GM19324 (cell line): Measurements from ENCODE around the gene AGMO.

Source experiments
- ATAC-seq: cut with Tn5 transposase; IDR thresholded peaks from one replicate; pipeline ENCODE4 v1.9.1; 2021; ENCODE audit warnings: mild to moderate bottlenecking, moderate library complexity; ENCODE audit not compliant: unreplicated experiment, low FRiP score

The AGMO gene

DNA sequence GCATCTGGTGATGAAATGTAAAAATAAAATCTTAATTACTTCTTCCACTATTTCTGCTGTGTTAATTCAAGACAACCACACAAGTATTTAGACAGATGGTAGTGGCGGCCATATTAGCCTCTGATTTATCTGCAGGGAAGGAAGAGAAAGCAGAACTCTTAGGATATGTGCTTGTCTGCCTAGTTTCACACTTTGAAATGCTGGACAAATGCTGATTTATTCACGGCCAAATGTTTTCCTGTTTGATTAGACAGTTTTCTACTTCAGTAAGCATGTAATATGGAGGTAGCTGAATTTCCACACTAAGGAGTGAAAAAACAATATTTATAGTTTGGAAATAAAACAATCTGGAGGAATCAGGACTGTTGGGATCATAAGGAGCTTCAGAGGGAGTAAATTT, 158.1 kb downstream of the AGMO start:
- no peak for ATAC-seq

DNA sequence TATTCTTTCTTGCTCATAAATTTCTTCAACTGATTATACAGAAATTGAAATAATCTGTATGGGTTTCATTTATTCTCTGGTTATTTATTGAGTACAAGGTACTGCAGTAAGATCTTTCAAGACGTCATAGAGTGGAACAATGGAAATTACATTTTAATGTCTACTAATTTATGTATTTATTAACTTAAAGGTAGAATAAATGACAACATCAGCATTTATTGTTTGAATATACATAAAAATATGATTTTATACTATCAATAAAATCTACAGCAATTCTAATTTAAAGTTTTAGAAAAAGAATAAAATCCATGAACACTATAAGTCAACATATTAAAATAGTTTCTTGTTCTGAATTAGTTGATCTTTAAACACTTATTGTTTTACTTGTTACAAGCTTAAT, 158.5 kb downstream of the AGMO start:
- no peak for ATAC-seq

GRCh38 chr7:15402436-15403136, 159.2 kb downstream of the AGMO start:
- ATAC-seq = no peak

GRCh38 chr7:15400440-15400839, 161.4 kb downstream of the AGMO start:
- no peak for ATAC-seq

GRCh38 chr7:15399441-15399840, 162.4 kb downstream of the AGMO start:
- ATAC-seq = no peak

GRCh38 chr7:15397922-15398760, 163.7 kb downstream of the AGMO start:
- no peak for ATAC-seq

- ATAC-seq = no peak
Measured at GRCh38 chr7:15397159-15397550, 164.7 kb downstream of the AGMO start.

DNA sequence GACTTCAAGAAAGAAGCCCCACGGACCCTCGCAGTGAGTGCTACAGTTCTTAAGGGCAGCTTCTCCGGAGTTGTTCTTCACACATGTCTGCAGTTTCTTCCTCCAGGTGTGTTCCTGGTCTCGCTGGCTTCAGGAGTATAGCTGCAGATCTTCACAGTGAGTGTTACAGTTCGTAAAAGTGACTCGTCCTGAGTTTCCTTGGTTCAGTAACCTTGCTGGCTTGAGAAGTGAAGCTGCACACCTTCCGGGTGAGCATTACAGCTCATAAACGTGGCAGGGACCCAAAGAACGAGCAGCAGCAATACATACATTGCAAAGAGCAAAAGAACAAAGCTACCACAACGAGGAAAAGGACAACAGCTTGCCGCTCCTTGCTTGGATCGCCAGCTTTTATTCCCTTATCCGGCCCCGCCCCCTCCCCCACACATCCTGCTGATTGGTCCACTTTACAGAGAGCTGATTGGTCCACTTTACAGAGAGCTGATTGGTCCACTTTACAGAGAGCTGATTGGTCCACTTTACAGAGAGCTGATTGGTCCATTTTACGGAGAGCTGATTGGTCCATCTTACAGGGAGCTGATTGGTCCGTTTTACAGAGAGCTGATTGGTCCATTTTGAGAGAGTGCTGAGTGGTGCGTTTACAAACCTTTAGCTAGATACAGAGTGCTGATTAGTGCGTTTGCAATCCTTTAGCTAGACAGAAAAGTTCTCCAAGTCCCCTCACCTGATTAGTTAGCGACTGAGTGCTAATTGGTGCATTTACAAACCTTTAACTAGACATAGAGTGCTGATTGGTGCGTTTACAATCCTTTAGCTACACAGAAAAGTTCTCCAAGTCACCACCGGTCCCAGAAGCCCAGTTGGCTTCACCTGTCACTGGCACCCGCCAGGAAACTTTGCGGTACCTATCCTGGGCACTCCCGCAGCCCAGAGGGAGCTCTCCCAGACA, 165.3 kb downstream of the AGMO start:
- no peak for ATAC-seq

- ATAC-seq = no peak
Measured at GRCh38 chr7:15389073-15389472, 172.7 kb downstream of the AGMO start.

DNA sequence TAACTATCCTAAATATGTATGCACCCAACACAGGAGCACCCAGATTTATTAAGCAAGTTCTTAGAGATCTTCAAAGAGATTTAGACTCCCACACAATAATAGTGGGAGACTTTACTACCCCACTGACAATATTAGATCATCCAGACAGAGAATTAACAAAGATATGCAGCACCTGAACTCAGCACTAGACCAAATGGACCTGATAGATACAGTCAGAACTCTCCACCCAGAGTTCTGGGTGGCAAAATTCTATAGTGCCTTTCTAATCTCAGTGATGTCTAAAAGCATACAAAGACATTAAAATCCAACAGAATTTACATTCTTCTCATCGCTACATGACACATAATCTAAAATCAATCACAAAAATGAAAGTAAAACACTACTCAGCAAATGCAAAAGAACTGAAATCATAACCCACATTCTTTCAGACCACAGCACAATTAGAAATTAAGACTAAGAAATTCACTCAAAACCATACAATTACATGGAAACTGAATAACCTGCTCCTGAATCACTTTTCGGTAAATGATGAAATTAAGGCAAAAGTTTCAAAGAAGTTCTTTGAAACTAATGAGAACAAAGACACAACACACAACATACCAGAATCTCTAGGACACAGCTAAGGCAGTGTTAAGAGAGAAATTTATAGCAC, 183.2 kb downstream of the AGMO start:
- no peak for ATAC-seq

- ATAC-seq = no peak
Measured at GRCh38 chr7:15376600-15376999, 185.2 kb downstream of the AGMO start.

DNA sequence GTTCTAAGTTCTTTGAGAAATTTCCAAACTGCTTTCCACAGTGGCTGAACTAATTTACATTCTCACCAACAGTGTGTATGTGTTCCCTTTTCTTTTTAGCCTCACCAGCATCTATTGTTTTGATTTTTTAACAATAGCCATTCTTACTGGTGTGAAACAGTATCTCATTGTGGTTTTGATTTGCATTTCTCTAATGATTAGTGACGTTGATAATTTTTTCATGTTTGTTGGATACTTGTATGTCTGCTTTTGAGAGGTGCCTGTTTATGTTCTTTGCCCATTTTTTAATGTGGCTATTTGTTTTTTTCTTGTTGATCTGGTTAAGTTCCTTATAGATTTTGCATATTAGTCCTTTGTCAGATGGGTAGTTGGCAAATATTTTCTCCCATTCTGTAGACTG, 191.4 kb downstream of the AGMO start:
- no peak for ATAC-seq

DNA sequence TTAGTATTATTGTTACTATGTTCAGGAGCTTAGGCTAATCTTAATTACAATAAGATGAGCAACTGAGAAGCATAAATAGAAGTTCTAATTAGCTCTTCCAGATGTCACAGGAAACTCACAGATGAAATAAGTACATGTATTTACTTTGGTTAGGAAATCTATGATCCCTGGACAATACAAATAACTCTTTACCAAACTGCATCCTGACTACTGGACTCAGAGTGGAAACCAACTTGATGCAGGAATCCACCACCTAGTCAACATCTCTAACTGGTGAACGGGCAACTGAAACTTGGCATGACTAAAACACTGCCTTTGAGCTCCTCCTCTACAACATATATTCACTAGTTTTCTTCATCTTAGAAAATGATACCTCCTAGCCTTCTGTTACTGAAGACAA, 193.2 kb downstream of the AGMO start:
- ATAC-seq = no peak

GRCh38 chr7:15367897-15368296, 193.9 kb downstream of the AGMO start:
- no peak for ATAC-seq

- ATAC-seq = no peak
Measured at GRCh38 chr7:15358112-15358511, 203.7 kb downstream of the AGMO start.

GRCh38 chr7:15352421-15353206, 209.2 kb downstream of the AGMO start:
- ATAC-seq = no peak

- no peak for ATAC-seq
Measured at GRCh38 chr7:15345216-15345615, 216.6 kb downstream of the AGMO start.

DNA sequence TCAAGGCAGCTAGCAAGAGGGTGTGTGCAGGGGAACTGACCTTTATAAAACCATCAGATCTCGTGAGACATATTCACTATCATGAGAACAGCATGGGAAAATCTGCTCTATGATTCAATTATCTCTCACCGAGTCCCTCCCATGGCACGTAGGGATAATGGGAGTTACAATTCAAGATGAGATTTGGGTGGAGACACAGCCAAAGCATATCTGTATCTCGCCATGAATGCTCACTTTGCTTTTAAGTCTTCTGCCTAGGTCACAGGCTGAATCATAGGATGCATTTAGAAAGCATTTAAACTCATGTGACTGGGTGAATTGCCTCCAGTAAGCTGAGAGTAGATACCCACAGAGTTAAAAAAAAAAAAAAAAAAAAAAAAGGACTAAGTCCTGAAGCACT, 220.0 kb downstream of the AGMO start:
- no peak for ATAC-seq

DNA sequence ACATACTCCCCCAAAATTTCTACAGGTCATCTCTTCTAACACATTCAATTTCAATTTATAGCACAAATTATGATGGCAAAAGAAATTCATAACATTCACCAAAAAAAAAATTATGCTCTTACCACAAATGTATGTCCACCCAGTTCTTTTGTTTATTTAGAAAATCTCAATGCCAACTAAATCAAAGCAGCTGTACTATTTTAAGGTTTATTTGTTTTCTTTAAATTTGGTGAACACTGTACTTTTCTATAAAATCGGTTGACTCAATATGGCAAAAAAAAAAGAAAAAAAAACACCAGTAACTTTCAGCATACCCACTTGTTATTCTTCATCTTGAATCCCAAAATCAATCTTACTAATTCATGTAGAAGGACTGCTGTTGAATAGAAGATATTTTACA, 225.7 kb downstream of the AGMO start:
- no peak for ATAC-seq

- no peak for ATAC-seq
Measured at GRCh38 chr7:15335390-15335789, 226.4 kb downstream of the AGMO start.
